Fibroblast of lung (primary cell): Measurements from ENCODE around the gene IFIT2. TPM values are rescaled to one million over a fixed set of nuclear protein-coding genes. Genes with fewer than 3 reads are reported as not detected.
"Not testable (repeated sequence)": the region's sequence is repeated elsewhere in the genome, so short reads cannot be mapped to it uniquely, and the experiment has no call there.

Experiments used
- DNase-seq, 2 donors: peaks; one replicate each; pipeline versions ENCODE4 v3.0.0 to v3.0.0-alpha.2; 2010; ENCODE audit warnings: low read depth in 2 of 2
- H2AFZ ChIP-seq: 2 replicates; pipeline ENCODE4 v1.5.1; 2012; ENCODE audit warnings: low read length, control low read depth, inconsistent platforms
- H3K27ac ChIP-seq: 2 replicates; pipeline ENCODE4 v1.5.1; 2011; ENCODE audit warnings: low read length, control low read depth; ENCODE audit not compliant: insufficient read depth
- H3K27me3 ChIP-seq: 2 replicates; pipeline ENCODE4 v1.5.1; 2011; ENCODE audit warnings: mild to moderate bottlenecking, low read length; ENCODE audit not compliant: control insufficient read depth, insufficient read depth
- H3K36me3 ChIP-seq: 2 replicates; pipeline ENCODE4 v1.5.1; 2011; ENCODE audit warnings: low read length; ENCODE audit not compliant: control insufficient read depth, insufficient read depth
- H3K4me1 ChIP-seq: 2 replicates; pipeline ENCODE4 v1.5.1; 2011; ENCODE audit warnings: low read length; ENCODE audit not compliant: control insufficient read depth, insufficient read depth; ENCODE audit errors: extremely low read depth
- H3K4me2 ChIP-seq: 2 replicates; pipeline ENCODE4 v1.5.1; 2011; ENCODE audit warnings: low read length, control low read depth; ENCODE audit not compliant: insufficient read depth; ENCODE audit errors: extremely low read depth
- H3K4me3 ChIP-seq, 4 experiments: fragments of 200-600 bp in 1 of 4; sonication (generic) in 1 of 4; replicated peaks in 1 of 4; 2 replicates each; pipeline ENCODE4 v1.5.1; 2011 to 2016; ENCODE audit warnings: low read length in 4 of 4, low read depth in 3 of 4, mild to moderate bottlenecking in 3 of 4, control low read depth in 2 of 4, inconsistent platforms in 1 of 4, mixed read lengths in 1 of 4; ENCODE audit not compliant: insufficient read depth in 1 of 4; ENCODE audit errors: control extremely low read depth in 1 of 4
- H3K79me2 ChIP-seq: 2 replicates; pipeline ENCODE4 v1.5.1; 2012; ENCODE audit warnings: mild to moderate bottlenecking, low read length, inconsistent platforms; ENCODE audit not compliant: control insufficient read depth, insufficient read depth
- H3K9ac ChIP-seq: 2 replicates; pipeline ENCODE4 v1.5.1; 2011; ENCODE audit warnings: mild to moderate bottlenecking, low read length, control low read depth; ENCODE audit not compliant: insufficient read depth
- H3K9me3 ChIP-seq: 2 replicates; pipeline ENCODE4 v1.5.1; 2012; ENCODE audit warnings: low read depth, low read length; ENCODE audit not compliant: control insufficient read depth, insufficient read depth
- H4K20me1 ChIP-seq: 2 replicates; pipeline ENCODE4 v1.5.1; 2011; ENCODE audit warnings: low read length; ENCODE audit not compliant: control insufficient read depth, insufficient read depth; ENCODE audit errors: extremely low read depth
- EZH2 ChIP-seq: IDR thresholded peaks from 2 replicates; pipeline ENCODE4 v1.5.1; 2012; ENCODE audit warnings: low read length, control low read depth, mild to moderate bottlenecking; ENCODE audit errors: missing control alignments
- polyA plus RNA-seq, 2 donors: library from polyadenylated mRNA; depleted of rRNA in 1 of 2; stranded (reverse) in 1 of 2; unstranded in 1 of 2; fragments of >200 nt; gene quantifications; 2 replicates each; pipeline ENCODE4 v1.2.1, GENCODE V29; 2011 to 2012; ENCODE audit warnings: missing spikeins in 1 of 2
- total RNA-seq: library from RNA; depleted of rRNA; stranded (reverse); fragments of >200 nt; gene quantifications from 2 replicates; pipeline ENCODE4 v1.2.1, GENCODE V29; 2014
- TF ChIP-seq, protein P1 (sequence below), 2 donors: IDR thresholded peaks in 1 of 2; conservative IDR thresholded peaks in 1 of 2; 1 replicate in 1 of 2; 2 replicates in 1 of 2; pipeline ENCODE4 v1.5.1; 2011 to 2012; ENCODE audit warnings: low read length in 2 of 2, control low read depth in 1 of 2, inconsistent platforms in 1 of 2, low read depth in 1 of 2, mild to moderate bottlenecking in 1 of 2

Gene IFIT2
- total and polyA plus RNA-seq, 2 donors (not counting 1 experiment from before 2014, with no cell fraction given) = 12.1 to 21.6 TPM

DNA sequence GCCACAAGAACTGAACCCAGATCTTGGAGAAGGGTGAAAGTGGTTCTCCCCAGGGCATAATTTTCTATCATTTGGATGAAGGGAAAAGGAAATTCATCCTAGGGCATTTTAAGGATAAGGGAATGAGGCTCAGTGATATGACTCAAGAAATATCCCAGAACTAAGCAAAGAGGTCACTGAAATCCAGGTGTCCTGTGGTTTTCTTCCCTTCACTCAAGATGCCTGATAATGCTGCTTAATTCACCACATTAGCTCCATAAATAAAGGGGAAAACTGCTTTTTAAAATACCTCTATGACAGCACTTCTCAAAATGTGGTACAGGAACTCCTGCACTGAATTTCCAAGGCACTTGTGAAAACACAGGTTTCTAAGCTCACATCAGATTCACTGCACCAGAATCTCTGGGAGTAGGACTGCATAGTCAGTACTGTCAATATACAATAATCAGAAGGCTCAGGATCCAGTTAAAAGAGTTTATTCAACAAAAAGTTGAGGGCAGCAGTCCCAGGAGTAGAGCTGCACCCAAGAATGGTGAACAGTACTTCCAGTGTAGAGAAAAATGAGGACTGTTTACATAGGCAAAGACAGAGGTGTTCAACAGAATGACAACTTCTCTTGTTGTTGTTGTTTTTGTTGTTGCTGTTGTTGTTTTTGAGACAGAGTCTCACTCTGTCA lies 28.8 kb downstream of the IFIT2 start:
- no peak overlapping the region for H3K4me2 ChIP-seq
- peaks cover 21% of the 10 kb centered on the region for H3K79me2 ChIP-seq
- H3K27ac ChIP-seq = no peak overlapping the region
- H3K9ac ChIP-seq = no peak overlapping the region
- peaks cover 8% of the 10 kb centered on the region for H3K4me1 ChIP-seq
- no peaks in the 10 kb centered on the region for H4K20me1 ChIP-seq
- H3K4me3 ChIP-seq = no peak overlapping the region
- H2AFZ ChIP-seq = no peak overlapping the region
- H3K36me3 ChIP-seq = no peaks in the 10 kb centered on the region
- H3K27me3 ChIP-seq = no peaks in the 10 kb centered on the region
- DNase-seq = peak in 1 of 2 donors; percentile 34
- TF ChIP-seq, protein P1, sequence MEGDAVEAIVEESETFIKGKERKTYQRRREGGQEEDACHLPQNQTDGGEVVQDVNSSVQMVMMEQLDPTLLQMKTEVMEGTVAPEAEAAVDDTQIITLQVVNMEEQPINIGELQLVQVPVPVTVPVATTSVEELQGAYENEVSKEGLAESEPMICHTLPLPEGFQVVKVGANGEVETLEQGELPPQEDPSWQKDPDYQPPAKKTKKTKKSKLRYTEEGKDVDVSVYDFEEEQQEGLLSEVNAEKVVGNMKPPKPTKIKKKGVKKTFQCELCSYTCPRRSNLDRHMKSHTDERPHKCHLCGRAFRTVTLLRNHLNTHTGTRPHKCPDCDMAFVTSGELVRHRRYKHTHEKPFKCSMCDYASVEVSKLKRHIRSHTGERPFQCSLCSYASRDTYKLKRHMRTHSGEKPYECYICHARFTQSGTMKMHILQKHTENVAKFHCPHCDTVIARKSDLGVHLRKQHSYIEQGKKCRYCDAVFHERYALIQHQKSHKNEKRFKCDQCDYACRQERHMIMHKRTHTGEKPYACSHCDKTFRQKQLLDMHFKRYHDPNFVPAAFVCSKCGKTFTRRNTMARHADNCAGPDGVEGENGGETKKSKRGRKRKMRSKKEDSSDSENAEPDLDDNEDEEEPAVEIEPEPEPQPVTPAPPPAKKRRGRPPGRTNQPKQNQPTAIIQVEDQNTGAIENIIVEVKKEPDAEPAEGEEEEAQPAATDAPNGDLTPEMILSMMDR (conservative IDR thresholded peaks at IDR 0.05 in 1 of 2, IDR thresholded peaks at IDR 0.05 in 1 of 2; ENCODE audit: low read depth in 1 of 2, low read length in 2 of 2) = no peak
- TF ChIP-seq EZH2 = no peak
- H3K9me3 ChIP-seq = no peaks in the 10 kb centered on the region

DNA sequence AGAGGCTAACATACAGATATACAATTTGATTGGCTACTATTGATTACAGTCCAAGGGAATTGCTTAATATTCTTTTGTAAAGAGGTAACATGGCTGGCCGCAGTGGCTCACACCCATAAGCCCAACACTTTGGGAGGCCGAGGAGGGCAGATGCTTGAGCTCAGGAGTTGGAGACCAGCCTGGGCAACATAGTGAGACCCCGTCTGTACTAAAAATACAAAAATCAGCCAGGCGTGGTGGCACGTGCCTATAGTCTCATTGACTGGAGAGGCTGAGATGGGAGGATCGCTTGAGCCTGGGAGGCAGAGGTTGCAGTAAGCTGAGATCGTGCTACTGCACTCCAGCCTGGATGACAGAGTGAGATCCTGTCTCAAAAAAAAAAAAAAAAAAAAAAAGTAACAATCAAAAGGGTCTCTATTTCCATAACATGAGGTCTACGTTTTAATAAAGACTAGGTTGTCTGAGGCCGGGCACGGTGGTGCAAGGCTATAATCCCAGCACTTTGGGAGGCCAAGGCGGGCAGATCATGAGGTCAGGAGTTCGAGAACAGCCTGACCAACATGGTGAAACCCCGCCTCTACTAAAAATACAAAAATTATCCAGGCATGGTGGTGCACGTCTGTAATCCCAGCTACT lies 29.8 kb downstream of the IFIT2 start:
- H2AFZ ChIP-seq, H3K9me3 ChIP-seq, H3K36me3 ChIP-seq, DNase-seq, H3K27me3 ChIP-seq, H3K4me1 ChIP-seq, H4K20me1 ChIP-seq: not testable (repeated sequence)
- H3K9ac ChIP-seq = peak overlapping the region; percentile 16
- peak overlapping the region; percentile 69 for H3K27ac ChIP-seq
- H3K79me2 ChIP-seq = peaks cover 21% of the 10 kb centered on the region
- peak overlapping the region; percentile 81 for H3K4me2 ChIP-seq
- H3K4me3 ChIP-seq = peak overlapping the region in 2 of 4 experiments; percentile 52 to 65

DNA sequence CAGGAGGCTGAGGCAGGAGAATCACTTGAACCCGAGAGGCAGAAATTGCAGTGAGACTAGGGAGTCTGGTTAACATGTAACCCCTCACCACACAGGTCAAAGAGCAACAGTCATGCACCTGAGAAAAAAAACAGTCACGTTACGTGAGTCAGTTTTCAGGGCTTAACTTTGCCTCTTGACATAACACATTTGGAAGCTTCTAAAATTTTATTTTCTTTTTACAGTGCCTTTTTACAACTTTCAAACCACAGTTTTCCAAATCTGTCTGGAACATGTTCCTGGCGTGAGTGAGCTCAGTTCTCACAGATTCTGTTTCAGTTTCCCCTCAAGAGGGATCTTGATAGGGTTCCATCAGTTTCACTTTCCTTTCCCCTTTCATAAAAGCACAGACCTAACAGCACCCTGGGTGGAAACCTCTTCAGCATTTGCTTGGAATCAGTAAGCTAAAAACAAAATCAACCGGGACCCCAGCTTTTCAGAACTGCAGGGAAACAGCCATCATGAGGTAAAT lies 30.3 kb downstream of the IFIT2 start:
- no peaks in the 10 kb centered on the region for H4K20me1 ChIP-seq

More for the DNA sequence above, 30.3 kb downstream of the IFIT2 start:
- Histone ChIP-seq H3K4me1 (peaks cover 8% of the 10 kb centered on the region), H3K9me3 (no peaks in the 10 kb centered on the region), H3K9ac (peak overlapping the region; percentile 34), H3K27me3 (no peaks in the 10 kb centered on the region), H3K79me2 (peaks cover 21% of the 10 kb centered on the region), H3K4me2 (peak overlapping the region; percentile 81), H3K27ac (peak overlapping the region; percentile 69), H3K36me3 (no peaks in the 10 kb centered on the region), H2AFZ (no peak overlapping the region), H3K4me3 (peak overlapping the region; percentile 49 to 65 (median 55))
- TF ChIP-seq, protein P1 (conservative IDR thresholded peaks at IDR 0.05 in 1 of 2, IDR thresholded peaks at IDR 0.05 in 1 of 2; ENCODE audit: low read depth in 1 of 2, low read length in 2 of 2) = no peak
- no peak for TF ChIP-seq EZH2
- DNase-seq = peak; percentile 60 to 81
